ENCODE measurements around the gene FBXO7.

FBXO7 gene

GRCh38 chr22:32515084-32515483 lies 40.5 kb downstream of the FBXO7 start (continued):
- TF ChIP-seq ZNF670 (tag by site-specific recombination; IDR thresholded peaks at IDR 0.05; ENCODE audit: low read depth) = no peak
- TF ChIP-seq IKZF3 (tag by site-specific recombination; IDR thresholded peaks at IDR 0.05) = no peak
- TF ChIP-seq ZNF211 (tag by site-specific recombination; IDR thresholded peaks at IDR 0.05; ENCODE audit: low read depth) = no peak

GRCh38 chr22:32517488-32517887 lies 42.9 kb downstream of the FBXO7 start:
- no peak overlapping the region for H3K27ac ChIP-seq (ENCODE audit: extremely low read depth, low read depth, low read length)
- H3K9me3 ChIP-seq (ENCODE audit: control insufficient read depth, insufficient read depth, low read depth, low read length) = no peaks in the 10 kb centered on the region
- no peak for TF ChIP-seq YY2 (tag by site-specific recombination; IDR thresholded peaks at IDR 0.05)
- no peaks in the 10 kb centered on the region for H3K36me3 ChIP-seq (ENCODE audit: control insufficient read depth in 2 of 2, insufficient read depth in 1 of 2, low read length in 2 of 2)
- CTCF ChIA-PET = interaction anchor here (0.5 to 6.5 kb wide), 7 partner anchors 11 to 484 kb away, joined by 3 to 28 read pairs (median 4); no protein-coding TSS in a partner anchor
- POLR2A ChIA-PET = no interaction called here
- no peaks in the 10 kb centered on the region for H3K4me1 ChIP-seq (ENCODE audit: control insufficient read depth, insufficient read depth, low read length)
- H3K4me3 ChIP-seq (ENCODE audit: low read depth, low read length) = no peak overlapping the region

DNA sequence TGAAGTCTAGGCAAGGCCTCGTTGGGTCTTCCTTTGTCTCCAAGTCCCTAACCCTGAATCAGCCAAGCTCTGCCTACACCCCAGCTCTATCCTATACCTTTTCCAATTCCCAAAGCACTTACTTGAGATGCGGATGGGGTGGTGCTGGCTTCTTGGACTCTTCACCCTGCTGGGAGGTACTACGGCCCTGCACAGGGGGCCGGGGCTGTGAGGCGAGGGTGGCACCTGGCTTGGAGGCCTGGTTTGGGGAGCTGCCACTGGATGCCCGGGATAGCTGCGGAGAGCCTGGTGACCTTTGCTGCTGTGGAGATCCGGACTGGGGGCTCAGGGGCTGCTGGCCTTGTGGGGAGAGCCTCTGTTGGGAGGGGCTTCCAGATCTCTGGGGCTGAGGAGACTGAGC lies 43.3 kb downstream of the FBXO7 start:
- ChIA-PET POLR2A (no interaction called here), CTCF (interaction anchor here (0.7 to 6.5 kb wide), 6 partner anchors 11 to 483 kb away, joined by 3 to 28 read pairs (median 4); no protein-coding TSS in a partner anchor)
- Histone ChIP-seq H3K27ac (ENCODE audit: extremely low read depth, low read depth, low read length) (no peak overlapping the region), H3K9me3 (ENCODE audit: control insufficient read depth, insufficient read depth, low read depth, low read length) (no peaks in the 10 kb centered on the region), H3K4me3 (ENCODE audit: low read depth, low read length) (no peak overlapping the region), H3K36me3 (ENCODE audit: control insufficient read depth in 2 of 2, insufficient read depth in 1 of 2, low read length in 2 of 2) (no peaks in the 10 kb centered on the region), H3K4me1 (ENCODE audit: control insufficient read depth, insufficient read depth, low read length) (no peaks in the 10 kb centered on the region)
- no peak for TF ChIP-seq ZNF169 (tag by site-specific recombination; IDR thresholded peaks at IDR 0.05)
- TF ChIP-seq ZNF248 (tag by site-specific recombination; IDR thresholded peaks at IDR 0.05) = no peak
- TF ChIP-seq, protein P1, sequence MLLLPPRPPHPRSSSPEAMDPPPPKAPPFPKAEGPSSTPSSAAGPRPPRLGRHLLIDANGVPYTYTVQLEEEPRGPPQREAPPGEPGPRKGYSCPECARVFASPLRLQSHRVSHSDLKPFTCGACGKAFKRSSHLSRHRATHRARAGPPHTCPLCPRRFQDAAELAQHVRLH (tag by site-specific recombination; IDR thresholded peaks at IDR 0.05) = no peak
- TF ChIP-seq, protein P2, sequence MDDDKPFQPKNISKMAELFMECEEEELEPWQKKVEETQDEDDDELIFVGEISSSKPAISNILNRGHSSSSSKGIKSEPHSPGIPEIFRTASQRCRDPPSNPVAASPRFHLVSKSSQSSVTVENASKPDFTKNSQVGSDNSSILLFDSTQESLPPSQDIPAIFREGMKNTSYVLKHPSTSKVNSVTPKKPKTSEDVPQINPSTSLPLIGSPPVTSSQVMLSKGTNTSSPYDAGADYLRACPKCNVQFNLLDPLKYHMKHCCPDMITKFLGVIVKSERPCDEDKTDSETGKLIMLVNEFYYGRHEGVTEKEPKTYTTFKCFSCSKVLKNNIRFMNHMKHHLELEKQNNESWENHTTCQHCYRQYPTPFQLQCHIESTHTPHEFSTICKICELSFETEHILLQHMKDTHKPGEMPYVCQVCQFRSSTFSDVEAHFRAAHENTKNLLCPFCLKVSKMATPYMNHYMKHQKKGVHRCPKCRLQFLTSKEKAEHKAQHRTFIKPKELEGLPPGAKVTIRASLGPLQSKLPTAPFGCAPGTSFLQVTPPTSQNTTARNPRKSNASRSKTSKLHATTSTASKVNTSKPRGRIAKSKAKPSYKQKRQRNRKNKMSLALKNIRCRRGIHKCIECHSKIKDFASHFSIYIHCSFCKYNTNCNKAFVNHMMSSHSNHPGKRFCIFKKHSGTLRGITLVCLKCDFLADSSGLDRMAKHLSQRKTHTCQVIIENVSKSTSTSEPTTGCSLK (tag by site-specific recombination; IDR thresholded peaks at IDR 0.05) = no peak
- no peak for TF ChIP-seq PRDM1 (tag by site-specific recombination; IDR thresholded peaks at IDR 0.05)
- no peak for TF ChIP-seq ZNF776 (tag by site-specific recombination; IDR thresholded peaks at IDR 0.05; ENCODE audit: borderline replicate concordance)
- no peak for TF ChIP-seq ZBTB11 (tag by site-specific recombination; conservative IDR thresholded peaks at IDR 0.05; ENCODE audit: low read depth)
- TF ChIP-seq, protein P3, sequence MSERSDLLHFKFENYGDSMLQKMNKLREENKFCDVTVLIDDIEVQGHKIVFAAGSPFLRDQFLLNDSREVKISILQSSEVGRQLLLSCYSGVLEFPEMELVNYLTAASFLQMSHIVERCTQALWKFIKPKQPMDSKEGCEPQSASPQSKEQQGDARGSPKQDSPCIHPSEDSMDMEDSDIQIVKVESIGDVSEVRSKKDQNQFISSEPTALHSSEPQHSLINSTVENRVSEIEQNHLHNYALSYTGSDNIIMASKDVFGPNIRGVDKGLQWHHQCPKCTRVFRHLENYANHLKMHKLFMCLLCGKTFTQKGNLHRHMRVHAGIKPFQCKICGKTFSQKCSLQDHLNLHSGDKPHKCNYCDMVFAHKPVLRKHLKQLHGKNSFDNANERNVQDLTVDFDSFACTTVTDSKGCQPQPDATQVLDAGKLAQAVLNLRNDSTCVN (tag by site-specific recombination; optimal IDR thresholded peaks at IDR 0.05) = no peak
- TF ChIP-seq ZNF473 (tag by site-specific recombination; IDR thresholded peaks at IDR 0.05) = no peak
- no peak for TF ChIP-seq ZNF701 (tag by site-specific recombination; IDR thresholded peaks at IDR 0.05)
- TF ChIP-seq, protein P4, sequence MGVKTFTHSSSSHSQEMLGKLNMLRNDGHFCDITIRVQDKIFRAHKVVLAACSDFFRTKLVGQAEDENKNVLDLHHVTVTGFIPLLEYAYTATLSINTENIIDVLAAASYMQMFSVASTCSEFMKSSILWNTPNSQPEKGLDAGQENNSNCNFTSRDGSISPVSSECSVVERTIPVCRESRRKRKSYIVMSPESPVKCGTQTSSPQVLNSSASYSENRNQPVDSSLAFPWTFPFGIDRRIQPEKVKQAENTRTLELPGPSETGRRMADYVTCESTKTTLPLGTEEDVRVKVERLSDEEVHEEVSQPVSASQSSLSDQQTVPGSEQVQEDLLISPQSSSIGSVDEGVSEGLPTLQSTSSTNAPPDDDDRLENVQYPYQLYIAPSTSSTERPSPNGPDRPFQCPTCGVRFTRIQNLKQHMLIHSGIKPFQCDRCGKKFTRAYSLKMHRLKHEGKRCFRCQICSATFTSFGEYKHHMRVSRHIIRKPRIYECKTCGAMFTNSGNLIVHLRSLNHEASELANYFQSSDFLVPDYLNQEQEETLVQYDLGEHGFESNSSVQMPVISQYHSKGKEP (tag by site-specific recombination; IDR thresholded peaks at IDR 0.05) = no peak
- no peak for TF ChIP-seq ZNF423 (tag by site-specific recombination; IDR thresholded peaks at IDR 0.05)
- TF ChIP-seq ZFP37 (tag by site-specific recombination; IDR thresholded peaks at IDR 0.05) = no peak
- no peak for TF ChIP-seq ZNF549 (tag by site-specific recombination; IDR thresholded peaks at IDR 0.05)
- no peak for TF ChIP-seq ZNF157 (tag by site-specific recombination; IDR thresholded peaks at IDR 0.05)
- no peak for TF ChIP-seq TCF7L2 (IDR thresholded peaks at IDR 0.05; ENCODE audit: borderline replicate concordance, low read depth, low read length)
- no peak for TF ChIP-seq ZEB2 (tag by site-specific recombination; IDR thresholded peaks at IDR 0.05)
